Right lobe of liver (tissue), 4 donors: ENCODE measurements around the gene CLEC16A.

ENCODE experiments used
- CTCF ChIP-seq, 4 donors: fragments of 200-600 bp in 3 of 4; fragments of 450-650 bp in 1 of 4; IDR thresholded peaks; one replicate each; pipeline versions ENCODE4 v1.5.1 to v1.8.0; 2016 to 2022; ENCODE audit warnings: antibody characterized with exemption in 4 of 4, mild to moderate bottlenecking in 2 of 4
- POLR2A ChIP-seq: fragments of 450-650 bp; IDR thresholded peaks from one replicate; pipeline ENCODE4 v1.6.1; 2017; ENCODE audit warnings: antibody characterized with exemption, mild to moderate bottlenecking
- donor health status: DM: no; HTN: no; CAD: no.
- donor health status: DM: no; HTN: no; CAD: no.
- donor health status: DM: no; HTN: yes; CAD: no.

- TF ChIP-seq CTCF (IDR thresholded peaks at IDR 0.05): no peak
- no peak for TF ChIP-seq POLR2A
These were observed 93.9 kb downstream of the CLEC16A start for GRCh38 chr16:11038305-11038704.
